ENCODE results near the gene KRTAP5-1.
"Not testable (repeated sequence)": the region's sequence is repeated elsewhere in the genome, so short reads cannot be mapped to it uniquely, and the experiment has no call there.

KRTAP5-1 gene

DNA sequence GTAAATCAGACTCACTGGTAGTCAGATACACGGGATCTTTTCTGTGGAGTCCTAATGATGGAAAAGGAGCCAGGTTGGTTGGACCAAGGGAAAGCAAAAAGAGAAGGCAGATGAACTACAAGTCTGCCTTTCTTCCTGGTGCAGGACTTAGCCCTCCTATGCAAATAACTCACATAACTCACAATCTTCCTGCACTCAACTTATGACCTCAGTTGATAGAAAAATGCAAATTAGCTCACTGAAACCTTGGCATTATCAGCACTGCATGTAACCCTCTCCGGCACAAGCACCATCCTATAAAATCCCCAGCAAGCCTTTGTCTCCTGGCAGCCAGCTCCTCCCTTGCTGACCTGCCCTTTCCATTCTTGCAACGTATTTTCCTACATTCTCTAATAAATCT lies 16.6 kb upstream of the KRTAP5-1 start:
- not testable (repeated sequence) for H3K4me2 ChIP-seq (ENCODE audit: low read length); H3K4me1 ChIP-seq (ENCODE audit: control insufficient read depth in 1 of 2, insufficient read depth in 2 of 2, low read length in 2 of 2); H4K91ac ChIP-seq (ENCODE audit: low read depth, low read length); H4K12ac ChIP-seq (ENCODE audit: low read depth, low read length); H3K36me3 ChIP-seq (ENCODE audit: control insufficient read depth in 1 of 2, insufficient read depth in 2 of 2, low read length in 2 of 2); H3K27me3 ChIP-seq (ENCODE audit: insufficient read depth, low read length); H2AK5ac ChIP-seq (ENCODE audit: low read length); H2BK5ac ChIP-seq (ENCODE audit: low read depth, low read length, poor library complexity); H3K4me3 ChIP-seq (ENCODE audit: low read depth, low read length); H3K9ac ChIP-seq (ENCODE audit: low read length); H3K79me2 ChIP-seq (ENCODE audit: control insufficient read depth, insufficient read depth, low read length, poor library complexity); H3K79me1 ChIP-seq (ENCODE audit: low read length); H3K4ac ChIP-seq (ENCODE audit: low read depth, low read length); H4K8ac ChIP-seq (ENCODE audit: low read depth, low read length); H3K27ac ChIP-seq (ENCODE audit: low read depth, low read length); H3K23ac ChIP-seq (ENCODE audit: low read length); H2BK12ac ChIP-seq (ENCODE audit: low read length); H3K14ac ChIP-seq (ENCODE audit: low read length); H2AFZ ChIP-seq (ENCODE audit: insufficient read depth, low read length, poor library complexity); H3K9me3 ChIP-seq (ENCODE audit: insufficient read depth, low read depth, low read length); H2BK120ac ChIP-seq (ENCODE audit: insufficient read depth, low read length, poor library complexity); H3K18ac ChIP-seq (ENCODE audit: low read length)
- DNase-seq: peak in 1 of 2 donors; percentile 22
- WGBS (ENCODE audit: extremely low coverage, insufficient coverage, insufficient read length): no CpG with 5 or more reads among the region's 3 CpGs

GRCh38 chr11:1600626-1601025 lies 15.5 kb upstream of the KRTAP5-1 start:
- no CpG with 5 or more reads among the region's 5 CpGs for WGBS (ENCODE audit: extremely low coverage, insufficient coverage, insufficient read length)
- no peak overlapping the region for H3K23ac ChIP-seq (ENCODE audit: low read length)
- no peak overlapping the region for H2BK120ac ChIP-seq (ENCODE audit: insufficient read depth, low read length, poor library complexity)
- no peak overlapping the region for H4K91ac ChIP-seq (ENCODE audit: low read depth, low read length)
- H4K8ac ChIP-seq (ENCODE audit: low read depth, low read length): no peak overlapping the region
- no peak overlapping the region for H3K18ac ChIP-seq (ENCODE audit: low read length)
- no peak overlapping the region for H2AK5ac ChIP-seq (ENCODE audit: low read length)
- no peak overlapping the region for H4K12ac ChIP-seq (ENCODE audit: low read depth, low read length)
- H3K4ac ChIP-seq (ENCODE audit: low read depth, low read length): no peak overlapping the region
- H3K14ac ChIP-seq (ENCODE audit: low read length): no peak overlapping the region
- DNase-seq: no peak
- H3K4me2 ChIP-seq (ENCODE audit: low read length): no peak overlapping the region
- no peaks in the 10 kb centered on the region for H3K36me3 ChIP-seq (ENCODE audit: control insufficient read depth in 1 of 2, insufficient read depth in 2 of 2, low read length in 2 of 2)
- H3K4me1 ChIP-seq (ENCODE audit: control insufficient read depth in 1 of 2, insufficient read depth in 2 of 2, low read length in 2 of 2): no peaks in the 10 kb centered on the region
- no peak overlapping the region for H3K9ac ChIP-seq (ENCODE audit: low read length)
- H3K9me3 ChIP-seq (ENCODE audit: insufficient read depth, low read depth, low read length): peaks cover 2% of the 10 kb centered on the region
- H2BK12ac ChIP-seq (ENCODE audit: low read length): no peak overlapping the region
- no peaks in the 10 kb centered on the region for H3K79me2 ChIP-seq (ENCODE audit: control insufficient read depth, insufficient read depth, low read length, poor library complexity)
- H2AFZ ChIP-seq (ENCODE audit: insufficient read depth, low read length, poor library complexity): no peak overlapping the region
- no peak overlapping the region for H3K4me3 ChIP-seq (ENCODE audit: low read depth, low read length)
- H3K79me1 ChIP-seq (ENCODE audit: low read length): no peaks in the 10 kb centered on the region
- no peak overlapping the region for H2BK5ac ChIP-seq (ENCODE audit: low read depth, low read length, poor library complexity)
- H3K27ac ChIP-seq (ENCODE audit: low read depth, low read length): no peak overlapping the region
- H3K27me3 ChIP-seq (ENCODE audit: insufficient read depth, low read length): no peaks in the 10 kb centered on the region

GRCh38 chr11:1598816-1599215 lies 13.7 kb upstream of the KRTAP5-1 start:
- no CpG with 5 or more reads among the region's 6 CpGs for WGBS (ENCODE audit: extremely low coverage, insufficient coverage, insufficient read length)
- no peak overlapping the region for H2AK5ac ChIP-seq (ENCODE audit: low read length)

DNA sequence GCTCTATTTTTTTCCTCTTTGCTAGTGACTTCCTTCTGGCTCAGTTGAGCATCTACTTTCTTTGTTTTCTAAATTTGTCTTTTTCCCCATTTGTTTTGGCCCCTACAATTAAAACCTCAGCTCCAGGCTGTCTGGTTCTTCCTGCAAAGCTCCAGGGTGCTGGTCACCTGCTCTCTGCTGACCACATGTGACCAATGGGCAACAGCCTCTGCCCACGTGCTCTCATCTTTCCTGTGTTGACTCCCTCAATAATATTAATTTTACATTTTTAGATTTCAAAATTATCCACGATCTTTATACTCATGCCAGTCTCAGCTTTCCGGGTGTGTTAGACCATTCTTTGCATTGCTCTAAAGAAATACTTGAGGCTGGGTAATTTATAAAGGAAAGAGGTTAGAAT lies 13.3 kb upstream of the KRTAP5-1 start:
- H4K8ac ChIP-seq (ENCODE audit: low read depth, low read length); H3K4me1 ChIP-seq (ENCODE audit: control insufficient read depth in 1 of 2, insufficient read depth in 2 of 2, low read length in 2 of 2); H2BK120ac ChIP-seq (ENCODE audit: insufficient read depth, low read length, poor library complexity); H3K4ac ChIP-seq (ENCODE audit: low read depth, low read length); H4K91ac ChIP-seq (ENCODE audit: low read depth, low read length); H3K27me3 ChIP-seq (ENCODE audit: insufficient read depth, low read length); H4K12ac ChIP-seq (ENCODE audit: low read depth, low read length); H2AFZ ChIP-seq (ENCODE audit: insufficient read depth, low read length, poor library complexity); H3K9ac ChIP-seq (ENCODE audit: low read length); H3K9me3 ChIP-seq (ENCODE audit: insufficient read depth, low read depth, low read length); H2BK5ac ChIP-seq (ENCODE audit: low read depth, low read length, poor library complexity); H3K4me3 ChIP-seq (ENCODE audit: low read depth, low read length); H2BK12ac ChIP-seq (ENCODE audit: low read length); DNase-seq; H3K27ac ChIP-seq (ENCODE audit: low read depth, low read length); H3K4me2 ChIP-seq (ENCODE audit: low read length); H2AK5ac ChIP-seq (ENCODE audit: low read length); H3K14ac ChIP-seq (ENCODE audit: low read length); H3K18ac ChIP-seq (ENCODE audit: low read length); H3K79me1 ChIP-seq (ENCODE audit: low read length); H3K23ac ChIP-seq (ENCODE audit: low read length); H3K36me3 ChIP-seq (ENCODE audit: control insufficient read depth in 1 of 2, insufficient read depth in 2 of 2, low read length in 2 of 2); H3K79me2 ChIP-seq (ENCODE audit: control insufficient read depth, insufficient read depth, low read length, poor library complexity): not testable (repeated sequence)
- WGBS (ENCODE audit: extremely low coverage, insufficient coverage, insufficient read length): no CpG with 5 or more reads among the region's 3 CpGs

More at GRCh38 chr11:1598816-1599215, 13.7 kb upstream of the KRTAP5-1 start:
- H3K9me3 ChIP-seq (ENCODE audit: insufficient read depth, low read depth, low read length): peaks cover 2% of the 10 kb centered on the region
- H4K8ac ChIP-seq (ENCODE audit: low read depth, low read length): no peak overlapping the region
- H3K18ac ChIP-seq (ENCODE audit: low read length): no peak overlapping the region
- no peak overlapping the region for H4K12ac ChIP-seq (ENCODE audit: low read depth, low read length)
- no peaks in the 10 kb centered on the region for H3K27me3 ChIP-seq (ENCODE audit: insufficient read depth, low read length)
- H3K14ac ChIP-seq (ENCODE audit: low read length): no peak overlapping the region
- H3K9ac ChIP-seq (ENCODE audit: low read length): no peak overlapping the region
- no peak overlapping the region for H3K4ac ChIP-seq (ENCODE audit: low read depth, low read length)
- H2BK5ac ChIP-seq (ENCODE audit: low read depth, low read length, poor library complexity): no peak overlapping the region
- H3K4me1 ChIP-seq (ENCODE audit: control insufficient read depth in 1 of 2, insufficient read depth in 2 of 2, low read length in 2 of 2): no peaks in the 10 kb centered on the region
- H3K27ac ChIP-seq (ENCODE audit: low read depth, low read length): no peak overlapping the region
- H2BK120ac ChIP-seq (ENCODE audit: insufficient read depth, low read length, poor library complexity): no peak overlapping the region
- H2BK12ac ChIP-seq (ENCODE audit: low read length): no peak overlapping the region
- no peaks in the 10 kb centered on the region for H3K79me1 ChIP-seq (ENCODE audit: low read length)
- H2AFZ ChIP-seq (ENCODE audit: insufficient read depth, low read length, poor library complexity): no peak overlapping the region
- no peak for DNase-seq
- no peak overlapping the region for H3K23ac ChIP-seq (ENCODE audit: low read length)
- no peak overlapping the region for H4K91ac ChIP-seq (ENCODE audit: low read depth, low read length)
- no peaks in the 10 kb centered on the region for H3K79me2 ChIP-seq (ENCODE audit: control insufficient read depth, insufficient read depth, low read length, poor library complexity)
- H3K36me3 ChIP-seq (ENCODE audit: control insufficient read depth in 1 of 2, insufficient read depth in 2 of 2, low read length in 2 of 2): no peaks in the 10 kb centered on the region
- no peak overlapping the region for H3K4me2 ChIP-seq (ENCODE audit: low read length)
- H3K4me3 ChIP-seq (ENCODE audit: low read depth, low read length): no peak overlapping the region

All from trophoblast cell (in vitro differentiated cells and primary cell).